HL-60/S4 treated with phorbol 12-myristate 13-acetate at 8.2 ng/mL for 4 days and 3 days (cell line): ENCODE measurements around the gene TRDN.
"Not testable (repeated sequence)": the region's sequence is repeated elsewhere in the genome, so short reads cannot be mapped to it uniquely, and the experiment has no call there.

Source experiments
- in situ Hi-C: fragments of 300-500 bp; cut with MboI; formaldehyde crosslinking; loops from 2 replicates; pipeline ENCODE4 v1.15.0; 2022; ENCODE audit warnings: low sequenced_read_pairs

TRDN gene

GRCh38 chr6:123314459-123314858 is 322.3 kb downstream of the TRDN start:
- in situ Hi-C loops: loop anchor here (25.0 kb wide), 1 partner anchor 577 kb away; no protein-coding TSS in a partner anchor

GRCh38 chr6:123309130-123309529 is 327.6 kb downstream of the TRDN start:
- in situ Hi-C loops: loop anchor here (25.0 kb wide), 1 partner anchor 572 kb away; no protein-coding TSS in a partner anchor

DNA sequence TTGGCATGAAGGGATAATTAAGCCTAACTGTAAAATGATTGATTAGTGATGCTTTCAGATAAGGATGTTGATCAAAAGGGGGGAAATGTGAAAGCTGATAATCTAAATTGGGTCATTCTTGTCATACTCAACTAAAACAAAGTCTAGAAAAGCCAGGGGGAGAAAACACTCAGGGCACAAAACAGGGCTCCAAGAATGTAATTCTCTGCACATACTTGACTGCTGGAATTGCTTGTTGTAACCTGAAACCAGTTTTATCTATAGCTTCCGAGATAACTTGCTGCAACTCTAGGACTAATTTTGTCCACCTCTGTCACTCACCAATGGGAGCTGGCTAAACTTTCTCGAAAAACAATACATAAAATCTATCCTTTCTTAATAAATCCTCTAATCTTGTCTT is 330.4 kb downstream of the TRDN start:
- in situ Hi-C loops: loop anchor here (25.0 kb wide), 1 partner anchor 569 kb away; no protein-coding TSS in a partner anchor

- in situ Hi-C loops: no loop called here
Observed at GRCh38 chr6:123295672-123296071, 341.1 kb downstream of the TRDN start.

DNA sequence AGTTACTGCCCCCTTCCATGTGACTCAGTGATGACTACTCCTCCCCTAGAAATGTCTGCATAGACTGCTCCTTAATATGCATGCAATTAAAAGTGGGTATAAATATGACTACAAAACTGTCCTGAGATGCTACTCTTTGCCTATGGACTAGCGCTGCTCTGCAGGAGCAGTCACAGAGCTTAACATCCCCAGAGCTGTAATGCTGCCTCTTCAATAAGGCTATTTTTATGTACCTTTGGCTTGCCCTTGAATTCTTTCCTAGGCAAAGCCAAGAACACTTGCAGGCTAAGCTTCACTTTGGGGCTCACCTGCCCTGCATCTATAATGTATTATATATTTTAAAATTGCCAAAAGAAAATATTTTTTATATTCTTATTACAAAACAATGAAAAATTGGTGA is 341.6 kb downstream of the TRDN start:
- in situ Hi-C loops: no loop called here

DNA sequence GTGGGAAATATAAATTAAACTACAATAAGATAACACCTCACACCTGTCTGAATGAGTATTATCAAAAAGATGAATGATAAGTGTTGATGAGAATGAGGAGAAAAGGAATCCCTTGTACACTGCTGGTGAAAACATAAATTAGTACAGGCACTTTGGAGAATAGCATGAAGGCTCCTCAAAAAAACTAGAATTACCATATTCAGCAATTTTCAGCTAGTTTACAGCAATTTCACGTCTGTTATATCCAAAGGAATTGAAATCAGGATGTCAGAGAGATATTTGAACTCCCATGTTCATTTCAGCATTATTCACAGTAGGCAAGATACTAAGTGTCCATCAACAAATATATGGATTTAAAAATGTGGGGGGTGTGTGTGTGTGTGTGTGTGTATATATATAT is 348.1 kb downstream of the TRDN start:
- in situ Hi-C loops: no loop called here

- in situ Hi-C loops: no loop called here
Observed at GRCh38 chr6:123276546-123276980, 360.2 kb downstream of the TRDN start.

- in situ Hi-C loops: no loop called here
Observed at GRCh38 chr6:123263981-123264380, 372.8 kb downstream of the TRDN start.

DNA sequence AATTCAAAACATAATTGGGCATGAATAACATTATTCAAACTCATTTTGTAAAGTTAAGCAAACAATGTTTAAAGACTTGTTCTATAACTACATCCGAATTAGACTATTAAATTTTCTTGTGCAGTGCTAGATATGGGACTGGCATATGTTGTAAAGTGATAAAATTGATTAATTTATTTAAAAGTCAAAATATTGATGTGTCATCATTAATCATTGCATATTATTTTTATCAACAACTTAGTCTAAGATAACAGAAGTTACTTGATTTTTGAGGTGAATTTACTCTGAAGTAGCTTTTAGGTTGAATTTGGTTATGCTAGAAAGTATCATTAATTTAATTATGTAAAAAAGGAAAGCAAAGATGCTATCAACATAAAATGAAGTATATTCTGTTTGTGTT is 396.1 kb downstream of the TRDN start:
- in situ Hi-C loops: no loop called here

- in situ Hi-C loops: no loop called here
Observed at GRCh38 chr6:123233336-123233735, 403.4 kb downstream of the TRDN start.

GRCh38 chr6:123227789-123228188 is 409.0 kb downstream of the TRDN start:
- in situ Hi-C loops: not testable (repeated sequence)

DNA sequence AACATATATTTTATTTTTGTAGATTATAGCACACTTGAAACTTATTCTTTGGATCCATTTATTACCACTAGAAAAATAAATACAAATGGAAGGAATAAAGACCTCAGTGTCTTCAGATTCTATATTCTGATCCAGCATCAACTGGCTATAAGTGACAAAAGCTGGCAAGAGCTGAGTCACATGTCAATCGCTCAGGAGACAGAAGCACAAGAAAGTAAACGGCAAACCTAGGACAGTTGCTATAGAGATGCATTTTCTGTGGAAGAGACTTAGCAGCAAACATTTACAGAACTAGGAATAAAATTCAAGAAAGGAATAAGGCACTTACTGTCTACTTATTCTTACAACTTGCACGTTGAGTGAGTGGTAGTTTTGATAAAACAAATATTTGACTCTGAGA is 410.4 kb downstream of the TRDN start:
- in situ Hi-C loops: no loop called here

- in situ Hi-C loops: no loop called here
Observed at GRCh38 chr6:123224077-123224476, 412.7 kb downstream of the TRDN start.

GRCh38 chr6:123223461-123223860 is 413.3 kb downstream of the TRDN start:
- in situ Hi-C loops: no loop called here

DNA sequence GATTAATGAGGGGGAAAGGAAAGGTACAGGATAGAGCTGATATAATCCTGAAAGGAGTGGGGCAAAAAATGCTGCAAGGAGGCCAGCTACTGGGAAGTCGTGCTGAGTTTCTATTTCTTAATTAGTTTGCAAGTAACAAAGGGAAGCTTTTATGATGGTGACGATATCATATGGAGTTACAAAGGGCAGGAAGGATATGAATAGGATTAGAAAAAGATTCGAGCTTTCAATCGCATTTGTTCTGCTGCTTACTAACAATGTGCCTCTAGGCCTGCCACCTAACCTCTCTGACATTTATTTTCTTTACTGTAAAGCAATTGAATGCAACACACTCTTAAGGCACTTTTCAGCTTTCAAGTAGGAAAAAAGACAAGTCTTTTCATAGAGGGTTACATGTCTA is 421.5 kb downstream of the TRDN start:
- in situ Hi-C loops: no loop called here

DNA sequence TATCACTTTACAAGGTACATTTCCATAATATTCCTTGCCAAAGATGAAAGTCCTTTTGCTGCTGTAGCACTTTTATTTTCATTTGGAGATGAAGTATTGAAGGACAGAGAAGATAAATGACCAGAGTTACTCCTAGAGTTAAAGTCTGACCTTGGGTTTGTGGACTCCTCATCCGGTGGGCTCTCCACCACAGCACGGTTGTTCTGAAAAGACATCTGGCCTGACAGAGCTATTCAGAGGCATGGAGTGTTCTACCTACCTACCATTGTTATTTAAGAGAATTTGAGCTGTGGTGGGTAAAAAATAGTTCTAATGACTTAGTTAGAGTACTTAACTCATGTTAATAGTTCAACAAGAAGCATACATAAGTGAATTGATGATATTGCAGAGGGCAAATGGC is 422.3 kb downstream of the TRDN start:
- in situ Hi-C loops: no loop called here

- in situ Hi-C loops: no loop called here
Observed at GRCh38 chr6:123213921-123214320, 422.8 kb downstream of the TRDN start.

GRCh38 chr6:123211777-123212545 is 424.8 kb downstream of the TRDN start:
- in situ Hi-C loops: no loop called here

GRCh38 chr6:123210645-123211044 is 426.1 kb downstream of the TRDN start:
- in situ Hi-C loops: no loop called here

DNA sequence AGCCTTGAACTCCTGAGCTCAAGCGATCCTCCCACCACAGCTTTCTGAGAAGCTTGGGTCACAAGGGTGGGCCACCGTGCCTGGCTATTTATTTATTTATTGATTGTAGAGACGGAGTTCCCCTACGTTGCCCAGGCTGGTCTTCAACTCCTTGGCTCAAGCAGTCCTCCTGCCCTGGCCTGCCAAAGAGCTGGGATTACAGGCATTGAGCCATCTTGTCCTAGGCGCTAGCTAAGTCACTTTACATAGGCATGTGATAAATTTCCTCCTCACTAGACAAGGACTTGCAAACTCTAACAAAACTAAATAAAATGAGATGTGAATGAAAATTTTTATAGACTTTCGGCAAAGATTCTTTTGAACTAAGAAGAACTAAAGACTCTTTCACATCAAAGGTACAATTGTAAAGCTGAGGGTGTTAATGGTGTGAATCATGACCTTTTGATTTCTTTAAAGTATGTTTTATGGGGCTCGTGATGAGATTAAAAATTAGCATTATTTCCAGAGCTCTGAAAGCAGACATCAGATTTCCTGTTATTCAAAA is 428.7 kb downstream of the TRDN start:
- in situ Hi-C loops: no loop called here

DNA sequence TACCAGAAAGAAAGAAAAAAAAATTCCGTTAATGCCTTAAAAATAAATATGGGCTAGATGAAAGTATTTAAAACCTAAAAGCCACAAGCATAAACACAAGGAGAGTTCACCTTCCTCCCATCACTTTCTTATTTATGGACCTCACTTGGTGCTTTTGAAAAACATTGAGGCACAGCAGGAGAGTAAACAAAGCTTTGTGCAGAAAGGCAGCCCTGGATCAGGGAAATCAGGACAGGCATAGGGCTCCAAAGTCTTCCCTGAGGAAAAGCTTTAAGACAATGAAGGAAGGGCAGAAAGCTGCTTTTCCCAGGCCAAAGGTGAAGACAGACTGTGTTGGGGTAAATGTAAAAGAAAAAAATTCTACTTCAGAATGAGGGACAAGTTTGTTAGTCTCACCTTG is 432.8 kb downstream of the TRDN start:
- in situ Hi-C loops: no loop called here

GRCh38 chr6:123201869-123202372 is 434.8 kb downstream of the TRDN start:
- in situ Hi-C loops: no loop called here
